GM19395 (cell line): Measurements from ENCODE around the gene SYNE3.
"Not testable (repeated sequence)": the region's sequence is repeated elsewhere in the genome, so short reads cannot be mapped to it uniquely, and the experiment has no call there.

Source experiments
- ATAC-seq: cut with Tn5 transposase; IDR thresholded peaks from one replicate; pipeline ENCODE4 v1.9.1; 2021; ENCODE audit warnings: mild to moderate bottlenecking, moderate library complexity; ENCODE audit not compliant: unreplicated experiment

The SYNE3 gene

DNA sequence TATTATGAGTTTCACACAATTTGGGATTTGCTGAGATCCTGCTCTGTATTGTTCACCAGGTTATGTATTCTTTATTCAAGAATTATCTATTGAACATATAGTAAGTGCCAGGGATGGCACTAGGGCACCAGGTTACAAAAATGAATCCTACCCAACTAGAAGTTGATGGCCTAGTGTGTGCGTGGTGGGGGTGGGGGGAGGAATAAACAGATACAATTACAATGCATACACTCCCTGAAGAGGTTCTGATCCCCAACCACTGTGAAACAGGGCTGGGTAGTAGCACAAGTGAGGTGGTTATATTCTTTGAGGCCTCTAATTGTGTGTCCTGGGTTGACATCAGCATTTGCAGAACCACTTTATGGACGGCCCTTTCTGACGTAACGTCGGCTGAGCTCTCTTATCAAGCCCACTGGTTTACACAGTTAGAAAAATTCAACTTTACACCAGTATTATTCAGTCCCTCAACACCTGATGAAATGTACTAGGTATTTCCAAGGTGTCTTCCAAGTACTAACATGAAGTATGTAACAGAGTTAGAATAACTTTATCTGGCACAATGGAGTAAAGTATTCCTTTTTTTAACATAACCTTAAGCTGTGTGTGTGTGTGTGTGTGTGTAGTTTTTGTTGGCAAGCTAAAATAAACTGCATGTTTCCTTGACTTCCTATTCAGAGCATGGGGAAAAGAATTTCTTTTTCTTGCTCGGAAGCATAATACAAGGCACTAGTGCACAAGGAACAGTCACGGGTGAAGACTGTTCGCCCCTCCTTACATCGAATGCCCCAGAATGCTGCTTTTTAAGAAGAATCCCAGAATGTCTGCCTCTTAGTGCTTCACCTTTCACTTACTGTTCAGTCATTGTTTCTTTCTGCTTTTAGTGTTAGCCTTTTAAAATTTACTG lies 10.3 kb upstream of the SYNE3 start:
- ATAC-seq: no peak

DNA sequence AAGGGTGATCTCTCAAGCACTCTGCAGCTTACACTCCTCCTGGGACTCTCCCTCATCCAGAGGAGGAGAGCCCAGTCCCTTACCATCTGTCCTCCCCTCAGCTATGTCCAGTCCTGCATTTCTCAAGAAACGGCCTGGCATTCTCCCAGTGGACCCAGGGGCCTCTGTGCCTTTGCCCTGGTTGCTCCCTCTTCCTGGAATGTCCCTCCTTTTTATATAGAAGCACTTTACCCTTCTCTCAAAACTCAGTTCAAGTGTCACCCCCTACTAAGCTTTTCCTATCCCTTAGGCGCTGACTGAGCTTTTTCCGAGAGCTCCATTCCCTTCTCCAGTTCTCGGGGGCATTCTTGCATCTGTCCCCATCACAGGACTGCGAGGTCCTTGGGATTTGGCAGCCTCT lies 9.5 kb upstream of the SYNE3 start:
- no peak for ATAC-seq

DNA sequence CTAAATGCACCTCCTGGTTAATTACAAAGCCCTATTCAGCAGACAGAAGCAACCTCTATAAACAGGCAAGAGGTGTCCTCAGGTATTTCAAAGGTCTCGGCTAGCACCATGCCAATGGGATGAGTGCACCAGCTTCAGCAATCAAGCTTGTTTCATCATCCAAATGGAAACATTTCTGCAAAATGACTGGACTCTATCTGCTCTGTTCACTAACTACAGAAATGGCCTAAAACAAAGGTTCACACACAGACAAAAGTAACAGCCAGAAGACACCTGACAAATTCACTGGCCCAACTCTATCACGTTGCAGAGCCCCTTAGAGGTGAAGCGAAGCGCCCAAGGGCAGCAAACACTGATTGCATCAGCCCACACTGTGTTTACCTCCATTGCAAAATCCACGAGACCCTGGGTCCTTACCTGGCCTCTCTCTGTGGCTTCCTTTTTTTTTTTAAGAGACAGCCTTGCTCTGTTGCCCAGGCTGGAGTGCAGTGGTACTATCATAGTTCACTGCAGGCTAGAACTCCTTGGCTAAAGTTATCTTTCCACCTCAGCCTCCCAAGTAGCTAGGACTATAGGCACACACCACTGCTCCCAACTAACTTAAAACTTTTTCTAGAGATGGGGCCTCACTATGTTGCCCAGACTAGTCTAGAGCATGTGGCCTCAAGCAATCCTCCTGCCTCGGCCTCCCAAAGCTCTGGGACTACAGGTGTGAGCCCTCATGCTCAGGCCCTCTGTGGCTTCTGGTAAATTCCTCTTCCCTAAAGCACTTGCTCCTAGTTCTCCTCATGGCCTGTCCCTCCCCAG lies 8.5 kb upstream of the SYNE3 start:
- no peak for ATAC-seq

DNA sequence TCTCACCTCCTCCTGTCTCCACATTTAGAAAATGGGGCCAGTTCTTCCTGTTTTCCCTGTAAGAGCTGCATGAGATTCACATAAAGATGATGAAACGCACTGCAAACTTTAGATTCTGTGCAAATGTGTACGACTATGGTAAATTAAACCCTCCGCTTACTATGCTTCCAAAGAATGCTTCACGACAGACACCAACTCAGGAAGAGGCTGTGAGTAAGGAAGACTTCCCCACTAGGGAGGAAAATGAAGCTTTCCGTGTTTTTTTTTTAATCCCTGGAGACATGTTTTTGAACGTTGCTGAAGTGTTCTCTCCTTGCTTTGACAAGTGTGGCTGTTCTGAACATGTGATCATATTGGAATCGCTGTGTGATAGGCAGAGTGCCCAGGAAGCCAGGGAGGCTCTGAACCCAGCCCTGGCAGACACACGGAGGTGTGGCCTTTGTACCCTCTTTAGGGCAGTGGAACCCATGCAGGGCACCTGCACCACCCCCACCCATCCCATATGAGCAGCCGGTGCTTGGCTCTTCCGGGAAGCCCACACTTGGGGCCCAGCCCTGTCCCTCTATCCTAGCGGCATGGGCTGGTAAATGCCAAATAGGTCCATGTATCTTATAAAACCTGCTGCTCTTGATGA lies 7.5 kb upstream of the SYNE3 start:
- no peak for ATAC-seq

DNA sequence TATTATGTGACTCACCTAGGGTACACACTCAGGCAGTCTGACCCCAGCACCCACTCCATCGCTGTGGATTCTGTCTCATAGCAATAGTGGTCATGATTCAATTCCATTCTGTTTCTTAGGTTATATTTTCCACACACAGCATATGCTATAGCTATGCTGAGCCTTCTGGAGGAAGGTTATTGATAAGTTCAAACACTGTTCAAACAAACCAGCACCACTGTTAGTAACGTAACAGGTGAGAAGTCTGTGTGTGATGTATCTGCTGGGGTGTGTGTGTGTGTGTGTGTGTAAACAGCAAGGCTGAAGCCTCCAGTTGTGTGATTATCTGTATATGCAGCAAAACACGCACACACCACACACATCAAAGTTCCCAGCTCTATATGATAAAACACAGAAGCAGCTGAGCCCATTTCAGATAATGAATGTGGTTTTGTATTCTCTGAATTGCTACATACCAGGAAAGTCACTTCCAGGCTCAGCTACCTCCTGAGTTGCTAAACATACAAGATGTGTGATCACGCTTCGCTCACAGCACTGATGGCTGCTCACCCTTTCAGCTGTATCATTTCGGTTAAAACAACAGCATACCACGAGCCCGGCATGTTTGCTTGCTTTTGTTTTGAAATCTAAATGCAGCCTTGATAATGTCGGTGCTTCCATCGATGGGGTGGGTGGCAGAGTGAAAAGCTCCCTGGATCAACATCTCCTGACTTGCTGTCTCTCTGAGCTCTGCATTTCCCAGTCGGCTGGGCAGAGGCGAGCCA lies 6.8 kb upstream of the SYNE3 start:
- ATAC-seq: no peak

DNA sequence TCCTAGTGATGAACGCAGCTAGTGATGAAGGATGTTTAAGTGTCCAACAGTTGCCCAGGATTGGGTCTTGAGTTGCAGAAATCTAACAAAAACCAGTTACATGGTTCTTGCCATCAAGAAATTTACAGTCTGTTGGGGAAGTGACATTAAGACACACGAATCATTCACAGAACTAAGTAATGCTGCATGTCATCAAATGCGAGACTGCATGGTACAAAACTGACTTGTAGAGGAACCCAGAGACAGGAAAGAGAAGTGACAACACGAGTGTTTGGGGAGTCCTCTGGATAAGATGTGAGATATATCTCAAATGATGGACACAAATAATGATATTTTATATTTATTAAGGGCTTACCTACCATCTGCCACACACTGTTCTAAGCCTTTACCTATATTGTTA lies 6.1 kb upstream of the SYNE3 start:
- ATAC-seq: no peak

DNA sequence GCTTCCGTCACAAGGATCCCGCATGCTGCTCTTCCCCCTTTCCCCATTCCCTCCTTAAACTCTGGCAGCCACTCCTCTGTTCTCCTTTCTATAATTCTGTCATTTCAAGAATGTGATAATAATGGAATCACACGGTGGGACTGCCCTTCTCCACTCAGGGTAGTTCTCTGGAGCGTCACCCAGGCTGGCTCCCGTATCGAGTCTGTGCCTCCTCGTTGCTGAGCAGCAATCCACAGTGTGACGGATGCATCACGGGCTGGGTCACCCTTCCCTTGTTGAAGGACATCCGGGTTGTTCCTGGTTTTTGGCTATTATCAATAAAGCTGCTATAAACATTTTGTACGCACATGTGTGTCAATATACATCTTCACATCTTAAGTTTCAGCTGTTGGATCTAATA lies 5.7 kb upstream of the SYNE3 start:
- no peak for ATAC-seq

DNA sequence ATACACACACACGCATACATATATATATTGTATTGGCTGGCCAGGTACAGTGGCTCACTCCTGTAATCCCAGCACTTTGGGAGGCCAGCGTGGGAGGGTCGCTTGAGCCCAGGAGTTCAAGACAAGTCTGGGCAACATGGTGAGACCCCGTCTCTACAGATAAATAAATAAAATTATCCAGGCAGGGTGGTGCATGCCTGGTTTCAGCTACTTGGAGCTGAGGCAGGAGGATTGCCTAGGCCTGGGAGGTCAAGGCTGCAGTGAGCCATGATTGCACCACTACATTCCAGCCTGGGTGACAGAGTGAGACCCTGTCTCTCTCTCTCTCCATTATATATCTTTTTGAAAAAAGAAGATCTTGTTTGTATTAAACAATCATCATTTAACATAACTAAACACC lies 4.6 kb upstream of the SYNE3 start:
- ATAC-seq: no peak

DNA sequence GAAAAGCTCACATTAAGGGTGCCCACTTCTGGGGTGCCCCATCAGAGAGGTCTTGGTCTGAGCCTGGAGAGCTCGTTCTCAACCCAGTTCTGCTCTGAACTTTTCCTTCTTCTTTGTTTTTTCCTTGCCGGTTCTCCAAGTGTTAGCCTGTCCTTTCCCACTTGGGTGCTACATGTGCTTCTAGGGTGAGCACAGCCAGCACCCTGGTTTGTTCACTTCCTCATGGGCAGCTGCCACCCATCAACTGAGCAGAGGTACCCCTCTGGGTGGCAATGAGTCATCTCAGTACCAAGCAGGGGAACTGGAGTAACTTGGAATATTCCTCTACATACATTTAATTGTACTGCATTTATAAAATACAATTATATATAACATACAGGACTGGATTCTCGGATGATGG lies 3.9 kb upstream of the SYNE3 start:
- no peak for ATAC-seq

DNA sequence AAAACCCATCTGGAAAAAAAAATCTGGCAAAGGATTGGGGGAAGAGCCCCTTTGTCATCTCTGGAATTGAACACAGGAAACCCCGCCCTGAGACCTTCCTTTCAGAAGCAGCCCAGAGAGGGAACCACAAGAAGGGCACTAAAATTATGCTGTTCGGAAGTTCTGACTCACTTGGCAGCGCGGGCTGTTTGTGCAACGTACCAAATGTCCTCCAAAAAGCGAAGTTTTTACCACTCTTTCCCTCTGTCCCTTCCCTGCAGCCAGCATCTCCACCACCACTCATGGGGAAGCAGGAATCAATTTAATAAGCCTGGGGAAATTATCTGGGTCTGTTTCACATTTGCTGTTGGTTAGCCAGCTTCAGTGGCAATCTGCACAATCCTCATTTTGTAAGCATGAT lies 3.2 kb upstream of the SYNE3 start:
- ATAC-seq: peak; percentile 25

DNA sequence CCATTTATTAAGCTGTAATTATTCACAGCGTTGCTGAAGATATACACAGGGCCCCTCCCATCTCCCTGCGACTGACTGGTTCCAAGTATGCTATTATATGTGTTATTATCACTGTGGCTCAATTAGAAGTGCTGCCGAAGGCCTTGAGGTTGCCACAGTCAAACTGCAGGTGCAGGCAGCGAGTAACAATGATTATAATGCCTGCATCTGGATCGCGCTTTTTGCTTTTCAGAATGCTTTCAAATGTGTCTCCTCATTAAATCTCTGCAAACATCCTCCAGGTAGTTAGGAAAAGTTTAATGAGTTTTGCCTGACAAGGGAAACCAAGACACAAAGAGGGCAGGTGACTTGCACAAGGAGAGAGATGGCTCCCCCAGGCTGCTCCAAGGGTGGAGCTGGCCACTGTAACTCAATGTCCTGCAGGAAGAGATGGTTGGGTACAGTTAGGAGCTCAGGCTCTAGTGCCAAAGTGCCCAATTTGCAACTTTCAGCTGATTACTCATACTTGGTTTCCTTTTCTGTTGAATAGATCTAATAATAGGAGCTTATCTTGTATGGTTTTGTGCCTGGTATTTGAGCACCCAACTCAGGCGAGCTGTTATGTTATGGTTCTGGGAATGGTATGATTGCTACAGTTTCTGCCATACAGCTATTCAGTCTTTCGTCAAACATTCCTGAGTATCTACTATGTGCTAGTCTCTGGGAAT lies 1.7 kb upstream of the SYNE3 start:
- peak; percentile 22 for ATAC-seq

DNA sequence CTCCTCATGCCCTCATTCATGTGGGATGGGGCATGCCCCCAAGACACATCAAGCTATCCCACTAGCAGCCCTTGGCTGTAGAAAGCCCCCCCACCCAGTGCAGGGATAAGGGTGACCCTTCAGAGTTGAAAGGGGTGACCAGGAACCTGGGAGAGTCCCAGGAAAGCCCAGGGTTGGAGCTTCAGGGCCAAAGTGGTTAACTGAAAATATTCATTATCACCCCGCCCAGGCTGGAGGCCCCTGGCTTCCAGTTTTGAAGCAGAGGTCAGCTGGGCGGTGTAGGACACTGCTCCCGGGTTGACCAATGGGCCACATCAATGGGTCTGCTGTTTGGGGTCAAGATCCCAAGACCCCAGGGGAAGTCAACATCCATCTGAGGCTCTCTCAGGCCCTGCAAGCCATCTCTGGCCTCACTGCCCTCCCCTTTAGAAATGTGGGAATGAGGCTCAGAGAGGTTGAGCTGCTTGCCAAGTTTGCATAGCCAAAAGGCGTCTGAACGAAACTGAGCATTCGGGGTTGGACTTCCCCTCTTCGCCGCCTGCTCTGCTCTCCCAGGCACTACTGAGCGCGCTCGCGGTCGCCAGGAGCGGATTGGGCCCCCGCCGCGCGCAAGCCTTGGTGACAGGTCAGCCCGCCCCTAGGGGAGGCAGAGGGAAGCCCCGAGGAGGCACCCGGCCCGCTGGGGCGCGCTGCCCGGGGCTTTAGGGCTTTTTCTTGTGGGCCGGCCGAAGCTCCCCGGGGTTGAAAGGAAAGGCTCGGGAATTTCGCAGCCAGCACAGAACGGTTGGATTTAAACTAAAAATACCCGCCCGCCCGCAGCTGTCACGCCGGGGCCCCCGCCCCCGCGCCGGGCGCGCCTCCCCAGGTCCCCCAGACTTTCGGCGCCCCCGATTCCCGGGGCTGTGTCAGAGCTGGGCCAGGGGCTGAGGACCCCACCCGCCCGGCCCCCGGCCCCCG lies 576 bp downstream of the SYNE3 start:
- ATAC-seq: peak; percentile 83

DNA sequence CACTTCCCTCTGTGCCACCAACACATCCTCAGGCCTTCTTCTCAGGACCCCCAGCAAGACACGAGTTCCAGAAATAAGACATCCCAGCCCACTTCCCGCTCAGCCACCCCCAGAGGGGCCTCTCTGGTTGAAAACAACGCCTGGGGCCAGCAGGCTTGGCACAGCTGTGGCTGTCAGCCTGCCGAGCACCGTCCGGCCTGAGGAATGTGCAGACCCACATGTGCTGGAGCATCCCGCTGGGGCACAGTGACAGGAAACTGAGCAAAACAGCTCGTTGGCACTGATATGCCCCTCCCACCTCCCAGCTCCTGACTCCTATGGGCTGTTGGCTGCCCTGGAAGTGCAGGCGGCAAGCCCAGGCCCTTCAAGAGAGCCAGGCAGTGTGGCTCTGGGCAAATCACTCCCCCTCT lies 1.4 kb downstream of the SYNE3 start:
- no peak for ATAC-seq

DNA sequence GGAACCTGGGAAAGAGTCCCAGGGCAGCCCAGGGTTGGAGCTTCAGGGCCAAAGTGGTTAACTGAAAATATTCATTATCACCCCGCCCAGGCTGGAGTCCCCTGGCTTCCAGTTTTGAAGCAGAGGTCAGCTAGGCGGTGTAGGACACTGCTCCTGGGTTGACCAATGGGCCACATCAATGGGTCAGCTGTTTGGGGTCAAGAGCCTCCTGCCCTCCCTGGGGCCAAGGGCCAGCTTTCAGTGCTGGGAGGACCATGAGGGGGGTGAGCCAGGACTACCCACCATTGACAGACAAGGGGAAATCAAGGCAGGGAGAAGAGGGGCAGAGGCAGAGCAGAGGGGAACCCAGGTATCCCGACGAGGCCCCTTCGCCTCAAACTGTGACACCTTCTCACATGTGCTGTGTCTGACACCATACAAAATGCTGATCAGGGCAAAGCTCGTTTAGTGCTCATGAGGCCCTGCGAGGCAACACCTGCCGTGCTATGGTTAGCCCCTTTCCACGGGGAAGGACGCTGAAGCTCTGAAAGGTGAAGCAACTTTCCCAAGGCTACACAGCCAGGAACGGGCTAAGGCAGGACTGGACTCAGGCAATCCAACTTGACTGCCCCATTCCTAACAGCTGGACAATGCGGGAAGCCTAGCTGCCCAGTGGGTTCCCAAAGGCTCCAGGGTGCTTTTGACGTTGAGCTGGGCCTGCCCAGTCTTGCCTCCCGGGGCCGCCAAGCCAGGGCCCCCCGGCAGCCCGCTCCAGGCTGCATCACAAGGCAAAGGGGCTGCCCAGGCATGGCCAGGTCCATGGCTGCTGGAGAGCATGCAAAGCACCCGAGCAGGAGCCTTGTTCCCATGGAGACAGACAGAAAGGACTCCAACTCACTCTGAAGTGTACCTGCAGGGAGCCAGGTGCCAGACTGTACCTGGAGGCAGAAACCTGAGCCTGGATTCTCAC lies 2.0 kb downstream of the SYNE3 start:
- ATAC-seq: no peak

DNA sequence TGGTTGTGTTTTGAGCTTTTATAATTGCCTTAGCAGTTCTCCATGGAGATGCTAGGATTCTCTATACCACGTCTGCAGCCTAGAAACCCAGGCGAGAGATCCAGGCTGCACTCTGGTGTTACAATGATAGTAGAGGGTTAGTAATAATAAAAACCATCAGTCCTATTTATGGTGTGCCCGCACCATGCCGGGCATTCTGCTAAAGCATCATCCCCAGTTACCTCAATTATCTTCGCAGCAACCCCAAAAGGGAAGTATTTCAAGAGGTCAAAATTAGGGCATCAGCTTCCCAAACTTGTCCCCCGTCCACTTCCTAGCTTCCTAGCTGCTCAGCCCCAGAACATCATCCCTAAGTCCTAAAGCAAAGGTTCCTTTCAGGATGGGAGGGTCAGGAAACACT lies 3.2 kb downstream of the SYNE3 start:
- ATAC-seq: no peak

DNA sequence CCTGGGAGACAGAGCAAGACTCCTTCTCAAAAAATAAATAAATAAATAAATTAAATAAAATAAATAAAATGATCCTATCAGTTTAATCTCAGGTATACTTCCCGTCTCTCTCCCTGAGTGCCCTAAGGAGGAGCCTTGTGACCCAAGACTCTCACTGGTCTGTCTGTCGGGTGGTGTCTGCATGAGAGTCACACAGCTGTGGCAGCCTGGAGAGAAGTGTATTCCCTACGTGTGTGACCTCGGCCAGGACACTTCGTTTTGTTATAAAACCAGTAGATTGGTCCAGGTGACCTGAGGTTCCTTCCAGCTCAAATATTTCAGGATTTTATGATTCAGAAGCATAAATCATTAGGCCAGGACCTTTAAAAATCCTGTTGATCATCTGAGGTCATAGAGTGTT lies 4.8 kb downstream of the SYNE3 start:
- ATAC-seq: no peak

DNA sequence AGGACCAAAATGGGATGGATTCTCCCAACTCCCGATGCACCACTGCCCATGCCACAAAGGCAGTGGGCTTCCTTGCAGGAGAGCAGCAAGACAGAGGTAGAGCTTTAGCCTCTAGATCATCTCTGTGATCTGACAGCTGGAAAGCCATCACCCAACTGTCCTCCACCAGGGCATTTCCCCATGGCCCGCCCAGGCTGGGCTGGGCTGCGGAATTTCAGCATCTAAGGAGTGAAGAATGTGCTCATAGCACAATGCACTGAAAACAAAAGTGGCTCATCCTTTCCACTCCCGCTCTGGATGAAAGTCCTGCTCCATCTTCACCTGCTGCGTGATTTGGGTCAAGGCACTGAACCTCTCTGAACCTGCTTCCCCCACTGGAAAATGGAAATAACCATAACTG lies 5.6 kb downstream of the SYNE3 start:
- no peak for ATAC-seq

DNA sequence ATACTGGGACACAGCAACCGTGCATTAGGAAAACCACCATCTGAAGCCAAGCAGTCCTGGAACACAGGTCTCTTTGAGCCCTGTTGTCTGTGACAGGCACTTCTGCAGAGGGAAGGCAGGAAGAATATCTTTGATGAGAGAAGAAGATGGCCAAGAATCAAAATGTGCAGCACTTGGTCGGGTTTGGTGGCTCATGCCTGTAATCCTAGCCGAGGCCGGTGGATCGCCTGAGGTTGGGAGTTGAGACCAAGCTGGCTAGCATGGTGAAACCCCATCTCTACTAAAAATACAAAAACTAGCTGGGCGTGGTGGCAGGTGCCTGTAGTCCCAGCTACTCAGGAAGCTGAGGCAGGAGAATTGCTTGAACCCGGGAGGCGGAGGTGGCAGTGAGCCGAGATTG lies 6.1 kb downstream of the SYNE3 start:
- ATAC-seq: not testable (repeated sequence)
